Osteocyte (in vitro differentiated cells): ENCODE measurements around the gene RHD. TPM values are rescaled to one million over a fixed set of nuclear protein-coding genes. Genes with fewer than 3 reads are reported as not detected.
"Not testable (repeated sequence)": the region's sequence is repeated elsewhere in the genome, so short reads cannot be mapped to it uniquely, and the experiment has no call there.

Source experiments
- DNase-seq: peaks from one replicate; pipeline ENCODE4 v3.0.0; 2021; ENCODE audit warnings: mixed read lengths; ENCODE audit not compliant: unreplicated experiment; ENCODE audit errors: extremely low spot score
- H3K27ac Mint-ChIP-seq: one replicate; pipeline ENCODE4 v1.8.0; 2021; ENCODE audit warnings: mild to moderate bottlenecking, mixed read lengths; ENCODE audit not compliant: unreplicated experiment
- H3K27me3 Mint-ChIP-seq: one replicate; pipeline ENCODE4 v1.8.0; 2021; ENCODE audit warnings: mixed read lengths; ENCODE audit not compliant: unreplicated experiment
- H3K36me3 Mint-ChIP-seq: one replicate; pipeline ENCODE4 v1.8.0; 2021; ENCODE audit warnings: mixed read lengths; ENCODE audit not compliant: unreplicated experiment
- H3K4me1 Mint-ChIP-seq: one replicate; pipeline ENCODE4 v1.8.0; 2021; ENCODE audit warnings: mixed read lengths; ENCODE audit not compliant: unreplicated experiment
- H3K4me3 Mint-ChIP-seq: one replicate; pipeline ENCODE4 v1.8.0; 2021; ENCODE audit warnings: mild to moderate bottlenecking, moderate library complexity, mixed read lengths; ENCODE audit not compliant: unreplicated experiment
- H3K9me3 Mint-ChIP-seq: one replicate; pipeline ENCODE4 v1.8.0; 2021; ENCODE audit warnings: mixed read lengths; ENCODE audit not compliant: unreplicated experiment
- CTCF ChIP-seq: fragments of 200-600 bp; sonication (generic); IDR thresholded peaks from 2 replicates; pipeline ENCODE4 v1.5.0; 2021; ENCODE audit warnings: antibody characterized with exemption, mild to moderate bottlenecking, moderate library complexity
- long read RNA-seq: library from polyadenylated mRNA; unstranded; transcript quantifications from one replicate; pipeline ENCODE4 v2.0.0, GENCODE V29; 2021
- total RNA-seq: library from RNA; stranded (reverse); gene quantifications from 2 replicates; pipeline ENCODE4 v1.2.1, GENCODE V29; 2021

The RHD gene
- total RNA-seq = not detected in 2 replicates
- long read RNA-seq = 0 reads

- not testable (repeated sequence) for H3K9me3 Mint-ChIP-seq, DNase-seq, H3K4me1 Mint-ChIP-seq, H3K36me3 Mint-ChIP-seq, H3K4me3 Mint-ChIP-seq, H3K27ac Mint-ChIP-seq, H3K27me3 Mint-ChIP-seq
Measured at GRCh38 chr1:25272238-25272637, at the start of gene RHD. Gene RHD (plus strand): TSS chr1:25272509. CDS start chr1:25272548, 39 bp downstream.

DNA sequence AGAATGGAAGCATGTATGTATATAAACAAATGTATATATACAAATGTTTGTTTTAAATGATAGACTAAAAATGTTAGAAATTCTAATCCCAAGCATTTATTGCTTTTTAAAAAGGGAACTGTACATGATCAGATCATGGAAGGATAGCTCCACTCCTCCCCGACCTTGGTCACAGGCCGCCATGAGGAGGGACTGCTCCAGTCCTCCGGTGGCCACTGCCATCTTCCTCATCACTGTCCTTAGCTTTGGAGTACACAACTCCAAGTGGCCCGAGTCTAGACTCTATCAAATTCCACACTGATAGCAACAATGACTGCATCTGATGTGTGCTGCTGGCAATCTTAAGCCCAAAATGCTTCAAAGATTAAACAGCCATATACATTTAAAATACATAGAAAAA lies 49.7 kb upstream of the RHD start:
- H3K27ac Mint-ChIP-seq = no peak overlapping the region
- no peak overlapping the region for H3K4me3 Mint-ChIP-seq
- H3K4me1 Mint-ChIP-seq = no peaks in the 10 kb centered on the region
- peaks cover 51% of the 10 kb centered on the region for H3K36me3 Mint-ChIP-seq
- no peak for TF ChIP-seq CTCF
- H3K9me3 Mint-ChIP-seq = no peaks in the 10 kb centered on the region
- DNase-seq = no peak
- H3K27me3 Mint-ChIP-seq = no peaks in the 10 kb centered on the region

- H3K4me3 Mint-ChIP-seq = no peak overlapping the region
- peaks cover 57% of the 10 kb centered on the region for H3K36me3 Mint-ChIP-seq
- H3K27me3 Mint-ChIP-seq = no peaks in the 10 kb centered on the region
- H3K27ac Mint-ChIP-seq = no peak overlapping the region
- no peak for DNase-seq
- no peaks in the 10 kb centered on the region for H3K4me1 Mint-ChIP-seq
- H3K9me3 Mint-ChIP-seq = no peaks in the 10 kb centered on the region
- TF ChIP-seq CTCF = no peak
Measured at GRCh38 chr1:25223471-25223870, 48.8 kb upstream of the RHD start.

GRCh38 chr1:25232027-25232865 lies 40.1 kb upstream of the RHD start, which contains the start of gene SYF2:
Gene SYF2 (minus strand): TSS chr1:25232502. CDS start chr1:25232467, 35 bp downstream.
- H3K9me3 Mint-ChIP-seq = no peaks in the 10 kb centered on the region
- H3K4me1 Mint-ChIP-seq = peaks cover 21% of the 10 kb centered on the region
- H3K27me3 Mint-ChIP-seq = no peaks in the 10 kb centered on the region
- no peak within 1 kb of the TSS for H3K4me3 Mint-ChIP-seq
- H3K27ac Mint-ChIP-seq = no peak within 1 kb of the TSS
- DNase-seq = peak; percentile 95
- H3K36me3 Mint-ChIP-seq = peaks cover 25% of the 10 kb centered on the region
- no peak for TF ChIP-seq CTCF

DNA sequence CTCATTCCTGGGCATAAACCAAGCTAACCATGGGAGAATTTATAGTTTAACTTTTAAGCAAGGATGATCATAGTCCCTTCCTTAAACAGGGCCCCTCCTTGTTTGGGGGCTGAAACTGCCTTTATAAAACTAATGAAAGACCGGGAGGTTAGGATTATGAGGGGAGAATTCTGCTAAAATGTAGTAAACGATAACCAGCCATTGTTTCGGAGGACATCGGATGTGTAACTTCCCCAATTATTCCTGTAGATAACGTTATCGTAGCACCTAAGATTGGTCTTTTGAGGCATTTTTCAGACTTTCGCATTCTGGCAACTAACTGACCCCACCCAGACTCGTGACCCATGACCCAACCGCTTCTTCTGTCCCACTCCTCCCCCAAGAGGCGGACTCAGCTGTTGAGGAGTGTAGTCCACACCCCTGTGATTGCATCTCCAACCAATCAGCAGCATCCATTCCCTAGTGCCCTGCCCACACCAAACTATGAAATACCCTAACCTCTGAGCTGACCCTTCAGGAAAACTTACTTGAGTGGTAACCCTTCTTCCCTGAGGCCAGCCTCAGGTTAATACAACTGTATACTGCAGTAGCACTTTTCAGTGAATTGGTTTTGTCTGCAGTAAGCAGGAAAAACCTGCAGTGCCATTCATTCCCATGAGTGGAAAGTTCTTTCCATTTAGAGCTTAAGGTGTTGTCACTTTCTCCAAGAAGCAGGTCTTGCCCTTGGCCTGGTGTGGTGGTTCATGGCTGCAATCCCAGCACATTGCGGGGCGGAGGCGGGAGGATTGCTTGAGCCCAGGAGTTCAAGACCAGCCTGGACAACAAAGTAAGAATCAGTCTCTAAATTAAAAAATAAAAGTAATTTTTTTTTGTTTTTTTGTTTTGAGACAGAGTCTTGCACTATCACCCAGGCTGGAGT lies 39.2 kb upstream of the RHD start:
- Mint-ChIP-seq H3K36me3 (peaks cover 16% of the 10 kb centered on the region), H3K4me1 (peaks cover 21% of the 10 kb centered on the region), H3K4me3 (no peak overlapping the region), H3K27me3 (no peaks in the 10 kb centered on the region), H3K27ac (no peak overlapping the region), H3K9me3 (no peaks in the 10 kb centered on the region)
- no peak for DNase-seq
- TF ChIP-seq CTCF = no peak

DNA sequence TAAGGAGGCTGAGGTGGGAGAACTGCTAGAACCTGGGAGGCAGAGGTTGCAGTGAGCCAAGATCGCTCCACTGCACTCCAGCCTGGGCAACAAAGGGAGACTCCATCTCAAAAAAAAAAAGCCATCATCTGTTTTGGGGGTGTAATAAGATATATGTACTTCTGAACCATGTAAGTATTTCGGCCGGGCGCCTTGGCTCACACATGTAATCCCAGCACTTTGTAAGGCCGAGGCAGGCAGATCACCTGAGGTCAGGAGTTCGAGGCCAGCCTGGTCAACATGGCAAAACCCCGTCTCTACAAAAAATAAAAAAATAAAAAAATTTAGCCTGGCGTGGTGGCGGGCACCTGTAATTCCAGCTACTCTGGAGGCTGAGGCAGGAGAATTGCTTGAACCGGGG lies 36.9 kb upstream of the RHD start:
- not testable (repeated sequence) for H3K27me3 Mint-ChIP-seq, H3K27ac Mint-ChIP-seq

GRCh38 chr1:25236261-25236660 lies 36.0 kb upstream of the RHD start:
- not testable (repeated sequence) for H3K4me3 Mint-ChIP-seq, H3K36me3 Mint-ChIP-seq, H3K9me3 Mint-ChIP-seq, H3K27me3 Mint-ChIP-seq, H3K27ac Mint-ChIP-seq, DNase-seq
- peaks cover 36% of the 10 kb centered on the region for H3K4me1 Mint-ChIP-seq

More for the DNA sequence above, 36.9 kb upstream of the RHD start:
- H3K9me3 Mint-ChIP-seq, H3K4me3 Mint-ChIP-seq, H3K36me3 Mint-ChIP-seq, DNase-seq: not testable (repeated sequence)
- H3K4me1 Mint-ChIP-seq = peaks cover 31% of the 10 kb centered on the region
